ENCODE measurements around the gene C4orf54. TPM values are rescaled to one million over a fixed set of nuclear protein-coding genes. Genes with fewer than 3 reads are reported as not detected.

The C4orf54 gene
- total RNA-seq, 4 donors from 2014 or later: not detected

DNA sequence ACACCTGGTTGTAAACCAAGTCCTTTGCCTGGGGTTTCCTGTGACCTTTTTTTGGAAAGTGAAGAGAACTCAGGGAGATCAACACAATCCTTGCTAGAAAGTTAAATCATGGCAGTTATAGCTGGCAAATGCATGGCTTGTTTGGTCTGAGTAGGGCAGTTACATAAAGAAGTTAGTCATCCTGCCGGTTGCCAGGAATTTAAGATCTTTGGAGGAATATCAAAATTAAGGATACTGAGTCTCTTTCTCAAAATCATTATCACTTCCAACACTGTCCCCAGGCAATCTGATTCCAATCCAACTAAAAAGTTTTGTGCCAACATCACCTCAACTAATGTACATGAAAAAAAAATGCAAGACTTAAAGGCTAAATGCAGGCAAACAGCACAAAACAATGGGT, 40.3 kb downstream of the C4orf54 start:
- no peak overlapping the region for H3K27ac ChIP-seq
- no peaks in the 10 kb centered on the region for H3K9me3 ChIP-seq
- WGBS, 2 donors: 52 to 68% methylated on average over 1 of the region's 1 CpG
- H3K4me3 ChIP-seq: no peak overlapping the region
- no peaks in the 10 kb centered on the region for H3K36me3 ChIP-seq
- no peaks in the 10 kb centered on the region for H3K4me1 ChIP-seq
- H3K27me3 ChIP-seq: no peaks in the 10 kb centered on the region
- DNase-seq (ENCODE audit: low spot score in 2 of 2): no peak
- TF ChIP-seq POLR2A (IDR thresholded peaks at IDR 0.05) (no peak), CTCF (IDR thresholded peaks at IDR 0.05) (no peak), EP300 (IDR thresholded peaks at IDR 0.05) (no peak)

DNA sequence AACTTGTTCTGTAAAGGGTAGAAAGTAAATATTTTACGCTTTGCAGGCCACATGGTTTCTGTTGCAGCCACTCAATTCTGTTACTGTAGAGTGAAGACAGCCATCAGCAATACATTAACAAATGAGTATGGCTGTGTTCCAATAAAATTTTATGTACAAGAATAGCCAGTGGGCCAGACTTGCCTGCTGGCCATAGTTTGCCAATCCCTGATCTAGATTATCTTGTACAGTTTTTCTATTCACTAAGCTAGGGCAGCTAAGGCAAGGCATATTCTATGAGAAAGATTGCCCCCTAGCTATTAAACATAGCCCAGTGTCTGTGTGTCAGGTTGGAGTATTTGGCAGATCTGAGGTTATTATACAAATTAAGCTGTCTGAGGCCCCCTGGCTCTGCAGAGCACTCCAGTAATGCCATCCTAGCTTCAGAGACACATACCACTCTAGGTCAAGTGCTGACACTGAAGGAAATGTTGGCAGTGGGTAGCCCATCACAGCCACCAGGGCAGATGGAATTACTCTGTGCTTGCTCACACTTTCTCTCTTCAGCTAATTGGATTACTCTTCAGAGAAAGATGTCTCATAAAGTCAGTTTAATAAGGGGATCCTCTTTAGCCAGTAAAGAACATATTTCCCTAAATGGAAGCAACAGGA, 42.3 kb downstream of the C4orf54 start:
- H3K4me1 ChIP-seq: no peaks in the 10 kb centered on the region
- H3K4me3 ChIP-seq: no peak overlapping the region
- no peaks in the 10 kb centered on the region for H3K9me3 ChIP-seq
- no peak overlapping the region for H3K27ac ChIP-seq
- TF ChIP-seq CTCF (IDR thresholded peaks at IDR 0.05): no peak
- no peak for TF ChIP-seq EP300 (IDR thresholded peaks at IDR 0.05)
- TF ChIP-seq POLR2A (IDR thresholded peaks at IDR 0.05): no peak
- no peaks in the 10 kb centered on the region for H3K27me3 ChIP-seq
- H3K36me3 ChIP-seq: no peaks in the 10 kb centered on the region
- DNase-seq (ENCODE audit: low spot score in 2 of 2): no peak
- 69 to 87% methylated on average over 1 of the region's 1 CpG for WGBS, 2 donors

- TF ChIP-seq CTCF (IDR thresholded peaks at IDR 0.05) (no peak), POLR2A (IDR thresholded peaks at IDR 0.05) (no peak), EP300 (IDR thresholded peaks at IDR 0.05) (no peak)
- H3K27me3 ChIP-seq: no peaks in the 10 kb centered on the region
- H3K27ac ChIP-seq: no peak overlapping the region
- DNase-seq (ENCODE audit: low spot score in 2 of 2): no peak
- no peaks in the 10 kb centered on the region for H3K4me1 ChIP-seq
- H3K4me3 ChIP-seq: no peak overlapping the region
- no peaks in the 10 kb centered on the region for H3K9me3 ChIP-seq
- 68 to 71% methylated on average over 1 of the region's 1 CpG for WGBS, 2 donors
- no peaks in the 10 kb centered on the region for H3K36me3 ChIP-seq
Observed at GRCh38 chr4:99614491-99614890, 43.1 kb downstream of the C4orf54 start.

- Histone ChIP-seq H3K4me1 (no peaks in the 10 kb centered on the region), H3K9me3 (no peaks in the 10 kb centered on the region), H3K36me3 (no peaks in the 10 kb centered on the region), H3K4me3 (no peak overlapping the region), H3K27ac (no peak overlapping the region), H3K27me3 (no peaks in the 10 kb centered on the region)
- DNase-seq (ENCODE audit: low spot score in 2 of 2): no peak
- no peak for TF ChIP-seq CTCF (IDR thresholded peaks at IDR 0.05)
- no peak for TF ChIP-seq POLR2A (IDR thresholded peaks at IDR 0.05)
- TF ChIP-seq EP300 (IDR thresholded peaks at IDR 0.05): no peak
- 69 to 72% methylated on average over 5 of the region's 5 CpGs for WGBS, 2 donors
Observed at GRCh38 chr4:99612704-99613103, 44.9 kb downstream of the C4orf54 start.

DNA sequence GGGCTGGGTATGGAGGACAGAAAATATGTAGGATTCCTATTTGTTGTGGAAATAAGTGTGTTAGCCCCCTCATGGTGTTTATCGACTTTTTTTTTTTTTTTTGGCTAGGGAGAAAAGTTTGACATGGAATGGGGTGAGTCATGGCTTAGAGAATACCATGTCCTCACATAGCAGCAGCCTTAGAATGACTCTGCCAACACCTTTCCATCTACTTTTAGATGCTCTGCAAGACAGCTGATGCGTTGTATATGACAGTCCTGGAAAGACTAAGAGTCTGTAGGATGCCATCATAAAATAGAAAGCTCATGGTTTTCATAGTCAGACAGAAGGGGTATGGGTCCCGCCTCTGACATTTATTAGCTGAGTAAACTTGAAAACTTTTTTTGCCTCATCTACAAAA, 45.3 kb downstream of the C4orf54 start:
- DNase-seq (ENCODE audit: low spot score in 2 of 2): no peak
- H3K27me3 ChIP-seq: no peaks in the 10 kb centered on the region
- no peaks in the 10 kb centered on the region for H3K4me1 ChIP-seq
- H3K36me3 ChIP-seq: no peaks in the 10 kb centered on the region
- WGBS, 2 donors: 84 to 88% methylated on average over 3 of the region's 3 CpGs
- TF ChIP-seq EP300 (IDR thresholded peaks at IDR 0.05) (no peak), POLR2A (IDR thresholded peaks at IDR 0.05) (no peak), CTCF (IDR thresholded peaks at IDR 0.05) (no peak)
- no peak overlapping the region for H3K4me3 ChIP-seq
- H3K27ac ChIP-seq: no peak overlapping the region
- H3K9me3 ChIP-seq: no peaks in the 10 kb centered on the region

Measured in tibial nerve (tissue), 4 donors.